Kidney (tissue), 14 donors: ENCODE results near the gene CELA1. TPM values are rescaled to one million over a fixed set of nuclear protein-coding genes. Genes with fewer than 3 reads are reported as not detected.

Experiments used
- DNase-seq, 5 donors: peaks; one replicate each; pipeline ENCODE4 v3.0.0-alpha.2; 2013 to 2020
- FAIRE-seq: peaks from 2 replicates; lab custom pipeline; 2012; peaks lifted over from hg19 to GRCh38; lab: Jason Lieb, UNC
- H3K27ac ChIP-seq, 2 donors: one replicate each; pipeline ENCODE4 v1.7.0; 2013; ENCODE audit warnings: low read depth in 2 of 2, low read length in 2 of 2, inconsistent platforms in 1 of 2
- H3K27me3 ChIP-seq: one replicate; pipeline ENCODE4 v1.7.1; 2013; ENCODE audit warnings: low read length, inconsistent platforms; ENCODE audit not compliant: control insufficient read depth, insufficient read depth
- H3K36me3 ChIP-seq, 3 donors: one replicate each; pipeline versions ENCODE4 v1.7.0 to v1.7.1; 2013; ENCODE audit warnings: low read length in 3 of 3, control low read depth in 1 of 3, inconsistent platforms in 1 of 3; ENCODE audit not compliant: insufficient read depth in 3 of 3, control insufficient read depth in 2 of 3
- H3K4me1 ChIP-seq, 3 donors: one replicate each; pipeline versions ENCODE4 v1.7.0 to v1.7.1; 2013; ENCODE audit warnings: low read length in 3 of 3, inconsistent platforms in 1 of 3, low read depth in 1 of 3; ENCODE audit not compliant: control insufficient read depth in 2 of 3, insufficient read depth in 2 of 3
- H3K4me3 ChIP-seq, 3 donors: one replicate each; pipeline versions ENCODE4 v1.7.0 to v1.8.1; 2013; ENCODE audit warnings: low read length in 3 of 3, control low read depth in 1 of 3, inconsistent platforms in 1 of 3
- H3K9ac ChIP-seq, 3 donors: one replicate each; pipeline versions ENCODE4 v1.7.0 to v1.7.1; 2013; ENCODE audit warnings: low read length in 3 of 3, control low read depth in 1 of 3, inconsistent platforms in 1 of 3
- H3K9me3 ChIP-seq, 3 donors: one replicate each; pipeline versions ENCODE4 v1.7.0 to v1.7.1; 2013; ENCODE audit warnings: low read length in 3 of 3, control low read depth in 1 of 3, inconsistent platforms in 1 of 3; ENCODE audit not compliant: control insufficient read depth in 2 of 3, insufficient read depth in 1 of 3
- CTCF ChIP-seq: IDR thresholded peaks from 3 replicates; pipeline ENCODE4 v1.5.1; 2012; ENCODE audit warnings: mild to moderate bottlenecking, moderate library complexity, borderline replicate concordance; ENCODE audit not compliant: insufficient read depth; ENCODE audit errors: extremely low read depth
- intact Hi-C: fragments of 100-400 bp; cut with DNase I; formaldehyde crosslinking; loops from one replicate; pipeline ENCODE4 v1.11.1; 2022
- polyA plus RNA-seq: library from polyadenylated mRNA; stranded (reverse); fragments of 350-450 nt; fragmentation: Illumina TruSeq; extraction: RNeasy Lipid Tissue Mini Kit (QIAGEN cat#74804); gene quantifications from one replicate; pipeline ENCODE4 v1.2.3, GENCODE V29; 2014; ENCODE audit warnings: low read depth, low replicate concordance; ENCODE audit not compliant: insufficient read depth
- total RNA-seq: library from RNA; stranded (reverse); fragmentation: NEBNext Ultra II Directional; extraction: Animal tissue kit (Norgen Biotek cat#: 25700); gene quantifications from one replicate; pipeline ENCODE4 v1.2.1, GENCODE V29; 2021
- donor health status: control.
- donor health status: control.
- donor health status: control.
- donor health status: control.
- donor health status: control.
- donor health status: DM: yes; HTN: yes; CAD: no.
- donor health status: Normal renal cell carcinoma (clear cell type).

Gene CELA1
- total and polyA plus RNA-seq, 2 donors from 2014 or later: not detected

GRCh38 chr12:51378749-51379148, 32.3 kb upstream of the CELA1 start:
- intact Hi-C loops: no loop called here
- no peak overlapping the region for H3K9ac ChIP-seq
- no peak overlapping the region for H3K27ac ChIP-seq
- no peaks in the 10 kb centered on the region for H3K36me3 ChIP-seq
- peak in 1 of 5 donors; percentile 15 for DNase-seq
- FAIRE-seq: no peak
- peaks cover 0 to 8% (median 0%) of the 10 kb centered on the region in 3 donors for H3K4me1 ChIP-seq
- TF ChIP-seq CTCF: no peak
- no peaks in the 10 kb centered on the region for H3K27me3 ChIP-seq
- H3K9me3 ChIP-seq: no peaks in the 10 kb centered on the region
- no peak overlapping the region for H3K4me3 ChIP-seq

GRCh38 chr12:51377099-51377984, 30.9 kb upstream of the CELA1 start:
- Histone ChIP-seq H3K4me1 (peaks cover 0 to 9% (median 0%) of the 10 kb centered on the region in 3 donors), H3K27ac (no peak overlapping the region), H3K36me3 (no peaks in the 10 kb centered on the region), H3K27me3 (no peaks in the 10 kb centered on the region), H3K9ac (no peak overlapping the region), H3K9me3 (no peaks in the 10 kb centered on the region), H3K4me3 (no peak overlapping the region)
- intact Hi-C loops: no loop called here
- peak in 2 of 5 donors; percentile 21 to 48 for DNase-seq
- TF ChIP-seq CTCF: no peak
- no peak for FAIRE-seq

- H3K27me3 ChIP-seq: no peaks in the 10 kb centered on the region
- H3K27ac ChIP-seq: no peak overlapping the region
- intact Hi-C loops: no loop called here
- no peak overlapping the region for H3K4me3 ChIP-seq
- no peak for FAIRE-seq
- no peaks in the 10 kb centered on the region for H3K36me3 ChIP-seq
- peaks cover 4 to 13% (median 6%) of the 10 kb centered on the region in 3 donors for H3K4me1 ChIP-seq
- no peak overlapping the region for H3K9ac ChIP-seq
- H3K9me3 ChIP-seq: no peaks in the 10 kb centered on the region
- no peak for TF ChIP-seq CTCF
- DNase-seq: no peak
These were observed 28.4 kb upstream of the CELA1 start for GRCh38 chr12:51374856-51375255.
